Measurements from ENCODE around the gene TKT. TPM values are rescaled to one million over a fixed set of nuclear protein-coding genes. Genes with fewer than 3 reads are reported as not detected.

TKT gene
- total RNA-seq, 1 donor from 2014 or later, result 564 TPM

GRCh38 chr3:53225651-53226050, 30.2 kb downstream of the TKT start:
- H3K4me3 Mint-ChIP-seq, result no peak overlapping the region
- peaks cover 14% of the 10 kb centered on the region for H3K36me3 Mint-ChIP-seq (ENCODE audit: low read depth)

GRCh38 chr3:53225181-53225580, 30.6 kb downstream of the TKT start:
- DNase-seq (ENCODE audit: low read depth, low spot score), result no peak
- TF ChIP-seq, protein P1, sequence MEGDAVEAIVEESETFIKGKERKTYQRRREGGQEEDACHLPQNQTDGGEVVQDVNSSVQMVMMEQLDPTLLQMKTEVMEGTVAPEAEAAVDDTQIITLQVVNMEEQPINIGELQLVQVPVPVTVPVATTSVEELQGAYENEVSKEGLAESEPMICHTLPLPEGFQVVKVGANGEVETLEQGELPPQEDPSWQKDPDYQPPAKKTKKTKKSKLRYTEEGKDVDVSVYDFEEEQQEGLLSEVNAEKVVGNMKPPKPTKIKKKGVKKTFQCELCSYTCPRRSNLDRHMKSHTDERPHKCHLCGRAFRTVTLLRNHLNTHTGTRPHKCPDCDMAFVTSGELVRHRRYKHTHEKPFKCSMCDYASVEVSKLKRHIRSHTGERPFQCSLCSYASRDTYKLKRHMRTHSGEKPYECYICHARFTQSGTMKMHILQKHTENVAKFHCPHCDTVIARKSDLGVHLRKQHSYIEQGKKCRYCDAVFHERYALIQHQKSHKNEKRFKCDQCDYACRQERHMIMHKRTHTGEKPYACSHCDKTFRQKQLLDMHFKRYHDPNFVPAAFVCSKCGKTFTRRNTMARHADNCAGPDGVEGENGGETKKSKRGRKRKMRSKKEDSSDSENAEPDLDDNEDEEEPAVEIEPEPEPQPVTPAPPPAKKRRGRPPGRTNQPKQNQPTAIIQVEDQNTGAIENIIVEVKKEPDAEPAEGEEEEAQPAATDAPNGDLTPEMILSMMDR (conservative IDR thresholded peaks at IDR 0.05), result no peak
- no peak overlapping the region for H3K4me3 Mint-ChIP-seq
- H3K27ac Mint-ChIP-seq (ENCODE audit: unreplicated experiment), result no peak overlapping the region
- peaks cover 22% of the 10 kb centered on the region for H3K4me1 Mint-ChIP-seq
- peaks cover 3% of the 10 kb centered on the region for H3K27me3 Mint-ChIP-seq (ENCODE audit: low read depth)
- no peaks in the 10 kb centered on the region for H3K9me3 Mint-ChIP-seq
- H3K36me3 Mint-ChIP-seq (ENCODE audit: low read depth), result peaks cover 14% of the 10 kb centered on the region

More at GRCh38 chr3:53225651-53226050, 30.2 kb downstream of the TKT start:
- DNase-seq (ENCODE audit: low read depth, low spot score), result no peak
- peaks cover 3% of the 10 kb centered on the region for H3K27me3 Mint-ChIP-seq (ENCODE audit: low read depth)
- TF ChIP-seq, protein P1 (conservative IDR thresholded peaks at IDR 0.05), result no peak
- H3K9me3 Mint-ChIP-seq, result no peaks in the 10 kb centered on the region
- H3K27ac Mint-ChIP-seq (ENCODE audit: unreplicated experiment), result no peak overlapping the region
- peaks cover 21% of the 10 kb centered on the region for H3K4me1 Mint-ChIP-seq

DNA sequence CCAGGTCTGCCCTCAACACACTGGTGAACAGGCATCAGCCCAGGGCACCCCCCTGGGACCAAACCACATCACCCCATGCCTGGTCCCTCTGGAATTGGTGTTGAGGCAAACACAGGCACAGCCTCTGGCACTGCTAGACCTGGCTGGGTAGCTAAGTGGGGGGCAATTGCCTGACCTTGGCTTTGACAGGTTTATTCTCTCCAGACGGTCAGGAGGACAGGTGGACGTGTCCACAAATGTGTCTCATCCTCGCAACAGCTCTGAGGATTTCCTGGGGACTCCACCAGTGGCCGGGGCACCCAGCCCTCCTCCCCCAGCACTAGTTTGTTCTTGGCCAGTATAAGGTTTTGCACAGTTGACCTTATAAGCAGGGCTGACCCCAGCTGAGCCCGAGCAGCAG, 31.3 kb downstream of the TKT start:
- peaks cover 14% of the 10 kb centered on the region for H3K36me3 Mint-ChIP-seq (ENCODE audit: low read depth)
- TF ChIP-seq, protein P1 (conservative IDR thresholded peaks at IDR 0.05), result no peak
- H3K27ac Mint-ChIP-seq (ENCODE audit: unreplicated experiment), result no peak overlapping the region

DNA sequence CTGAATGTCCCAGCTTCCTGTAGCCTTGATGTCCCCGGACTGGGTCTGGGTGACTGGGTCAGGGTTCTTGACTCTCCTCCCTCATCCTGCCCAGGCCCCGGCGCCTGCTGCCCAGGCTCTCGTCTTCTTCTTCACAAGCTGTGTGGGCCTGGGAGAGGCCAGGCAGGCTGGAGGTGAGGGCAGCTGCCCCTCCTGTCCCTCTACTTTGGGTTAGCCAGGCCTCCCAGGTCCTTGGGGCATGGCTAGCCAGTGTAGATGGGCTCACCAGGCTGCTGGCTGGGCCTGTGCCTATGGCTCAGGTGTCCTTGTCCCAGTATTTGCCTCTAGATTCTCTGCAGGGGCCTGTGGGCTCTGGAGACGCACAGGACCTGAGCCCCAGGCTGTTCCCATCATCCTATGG, 31.8 kb downstream of the TKT start:
- Mint-ChIP-seq H3K4me1 (peaks cover 27% of the 10 kb centered on the region), H3K27me3 (ENCODE audit: low read depth) (peaks cover 5% of the 10 kb centered on the region), H3K27ac (ENCODE audit: unreplicated experiment) (no peak overlapping the region), H3K9me3 (no peaks in the 10 kb centered on the region), H3K4me3 (peak overlapping the region; percentile 47), H3K36me3 (ENCODE audit: low read depth) (peaks cover 14% of the 10 kb centered on the region)
- TF ChIP-seq, protein P1 (conservative IDR thresholded peaks at IDR 0.05), result no peak
- no peak for DNase-seq (ENCODE audit: low read depth, low spot score)

More for the DNA sequence above, 31.3 kb downstream of the TKT start:
- Mint-ChIP-seq H3K4me1 (peaks cover 27% of the 10 kb centered on the region), H3K4me3 (no peak overlapping the region), H3K27me3 (ENCODE audit: low read depth) (peaks cover 5% of the 10 kb centered on the region), H3K9me3 (no peaks in the 10 kb centered on the region)
- DNase-seq (ENCODE audit: low read depth, low spot score), result no peak

DNA sequence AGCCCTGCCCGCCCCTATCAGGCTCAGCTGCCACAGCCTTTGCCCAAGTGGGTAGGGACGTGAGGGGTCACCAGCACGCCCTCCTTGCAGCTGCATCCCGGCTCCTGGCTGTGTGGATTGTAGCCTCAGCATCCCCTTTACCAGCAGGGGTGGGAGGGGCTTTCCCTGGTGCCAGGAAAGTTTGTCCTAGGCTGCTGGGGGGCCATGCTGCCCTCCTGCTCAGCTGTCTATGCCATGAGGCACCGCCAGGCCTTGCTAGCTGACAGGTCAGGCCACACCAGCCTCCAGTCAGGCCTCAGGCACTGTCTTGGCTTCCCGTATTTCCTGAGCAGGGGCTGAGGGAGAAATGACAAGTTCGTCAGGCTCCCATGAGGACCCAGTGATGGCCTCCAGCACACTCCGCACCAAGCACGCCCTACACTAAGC, 32.3 kb downstream of the TKT start:
- Mint-ChIP-seq H3K4me3 (peak overlapping the region; percentile 47), H3K4me1 (peaks cover 27% of the 10 kb centered on the region), H3K36me3 (ENCODE audit: low read depth) (peaks cover 14% of the 10 kb centered on the region), H3K27ac (ENCODE audit: unreplicated experiment) (no peak overlapping the region), H3K9me3 (no peaks in the 10 kb centered on the region), H3K27me3 (ENCODE audit: low read depth) (peaks cover 5% of the 10 kb centered on the region)
- TF ChIP-seq, protein P1 (conservative IDR thresholded peaks at IDR 0.05), result no peak
- no peak for DNase-seq (ENCODE audit: low read depth, low spot score)

All from neural crest cell (in vitro differentiated cells).